GM10266 (cell line): Measurements from ENCODE around the gene ZNF280C.

Experiments
- DNase-seq: peaks from one replicate; pipeline ENCODE4 v3.0.0; 2012; ENCODE audit errors: extremely low spot score
- TF ChIP-seq, protein P1 (sequence below): IDR thresholded peaks from 2 replicates; pipeline ENCODE4 v1.5.1; 2012; ENCODE audit warnings: mild to moderate bottlenecking, low read depth; ENCODE audit not compliant: control insufficient read depth, insufficient read depth; ENCODE audit errors: missing control alignments

ZNF280C gene

DNA sequence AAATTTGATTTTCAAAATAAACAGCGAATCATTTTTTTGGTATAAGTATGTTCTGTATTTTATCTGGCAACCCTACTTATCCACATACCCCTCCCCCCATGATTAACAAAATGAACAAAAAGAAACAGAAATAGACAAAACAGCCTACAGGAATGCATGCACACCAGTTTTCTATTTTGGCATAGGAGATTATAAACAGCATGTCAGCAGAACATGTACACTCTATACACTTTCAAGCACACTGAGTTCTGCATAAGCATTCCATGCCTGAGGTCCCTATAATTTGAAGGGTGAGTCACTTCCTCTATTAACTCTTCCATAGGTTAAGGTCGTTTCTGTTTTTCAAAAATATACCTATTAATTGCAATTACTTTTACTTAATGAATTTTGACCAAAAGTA is 28.0 kb upstream of the ZNF280C start:
- DNase-seq = no peak
- TF ChIP-seq, protein P1, sequence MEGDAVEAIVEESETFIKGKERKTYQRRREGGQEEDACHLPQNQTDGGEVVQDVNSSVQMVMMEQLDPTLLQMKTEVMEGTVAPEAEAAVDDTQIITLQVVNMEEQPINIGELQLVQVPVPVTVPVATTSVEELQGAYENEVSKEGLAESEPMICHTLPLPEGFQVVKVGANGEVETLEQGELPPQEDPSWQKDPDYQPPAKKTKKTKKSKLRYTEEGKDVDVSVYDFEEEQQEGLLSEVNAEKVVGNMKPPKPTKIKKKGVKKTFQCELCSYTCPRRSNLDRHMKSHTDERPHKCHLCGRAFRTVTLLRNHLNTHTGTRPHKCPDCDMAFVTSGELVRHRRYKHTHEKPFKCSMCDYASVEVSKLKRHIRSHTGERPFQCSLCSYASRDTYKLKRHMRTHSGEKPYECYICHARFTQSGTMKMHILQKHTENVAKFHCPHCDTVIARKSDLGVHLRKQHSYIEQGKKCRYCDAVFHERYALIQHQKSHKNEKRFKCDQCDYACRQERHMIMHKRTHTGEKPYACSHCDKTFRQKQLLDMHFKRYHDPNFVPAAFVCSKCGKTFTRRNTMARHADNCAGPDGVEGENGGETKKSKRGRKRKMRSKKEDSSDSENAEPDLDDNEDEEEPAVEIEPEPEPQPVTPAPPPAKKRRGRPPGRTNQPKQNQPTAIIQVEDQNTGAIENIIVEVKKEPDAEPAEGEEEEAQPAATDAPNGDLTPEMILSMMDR = no peak

DNA sequence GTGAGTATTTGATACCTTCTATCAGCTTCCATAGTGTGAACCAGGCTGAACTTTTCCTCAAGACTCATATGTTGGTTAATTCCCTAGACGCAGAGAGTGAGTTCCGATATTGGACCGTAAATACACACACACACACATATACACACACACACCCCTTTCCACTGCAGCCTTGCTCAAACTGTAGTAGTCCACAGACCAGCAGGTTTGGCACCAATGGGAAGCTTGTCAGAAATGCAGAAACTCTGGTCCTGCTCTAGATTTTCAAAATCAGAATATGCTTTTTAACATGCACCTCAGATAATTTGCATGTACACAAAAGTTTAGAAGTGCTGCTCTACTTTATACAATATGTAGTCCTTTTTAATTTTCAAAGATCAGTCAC is 27.6 kb upstream of the ZNF280C start:
- no peak for DNase-seq
- TF ChIP-seq, protein P1 = no peak

DNA sequence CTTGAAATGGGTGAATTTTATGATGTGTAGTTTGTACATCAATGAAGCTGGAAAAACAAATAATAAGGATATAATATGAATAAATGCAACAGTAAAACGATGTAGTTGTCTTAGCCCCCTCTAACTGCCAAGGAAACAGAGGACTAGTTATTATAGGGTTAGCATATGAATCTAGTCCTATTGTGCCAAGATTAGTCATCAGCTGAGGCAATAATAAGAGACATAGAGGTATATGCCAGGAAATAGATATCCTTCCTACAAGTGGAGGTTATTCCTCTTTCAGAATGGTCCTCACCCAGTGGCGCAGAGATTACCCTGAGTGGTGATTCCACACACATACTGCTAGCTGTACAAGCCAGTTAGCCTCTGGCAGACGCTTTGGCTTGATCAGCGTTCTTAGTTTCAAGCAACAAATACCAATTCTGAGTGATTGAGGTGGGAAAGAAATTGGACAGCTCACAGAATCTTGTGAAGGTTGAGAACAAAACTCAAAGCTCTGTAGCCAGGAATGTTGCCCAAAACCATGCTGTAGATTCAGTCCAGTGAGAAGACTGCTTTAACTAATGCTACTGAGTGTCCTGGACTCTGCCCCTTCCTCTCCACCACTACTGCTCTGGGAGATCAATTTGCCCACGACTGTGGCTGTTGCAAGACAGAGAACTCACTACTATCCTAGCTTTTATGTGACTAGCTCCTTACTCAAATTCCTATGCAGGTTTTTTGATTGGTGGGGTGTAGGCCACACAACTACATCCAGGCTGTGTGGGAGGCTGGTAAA is 27.0 kb upstream of the ZNF280C start:
- TF ChIP-seq, protein P1 = no peak
- no peak for DNase-seq

DNA sequence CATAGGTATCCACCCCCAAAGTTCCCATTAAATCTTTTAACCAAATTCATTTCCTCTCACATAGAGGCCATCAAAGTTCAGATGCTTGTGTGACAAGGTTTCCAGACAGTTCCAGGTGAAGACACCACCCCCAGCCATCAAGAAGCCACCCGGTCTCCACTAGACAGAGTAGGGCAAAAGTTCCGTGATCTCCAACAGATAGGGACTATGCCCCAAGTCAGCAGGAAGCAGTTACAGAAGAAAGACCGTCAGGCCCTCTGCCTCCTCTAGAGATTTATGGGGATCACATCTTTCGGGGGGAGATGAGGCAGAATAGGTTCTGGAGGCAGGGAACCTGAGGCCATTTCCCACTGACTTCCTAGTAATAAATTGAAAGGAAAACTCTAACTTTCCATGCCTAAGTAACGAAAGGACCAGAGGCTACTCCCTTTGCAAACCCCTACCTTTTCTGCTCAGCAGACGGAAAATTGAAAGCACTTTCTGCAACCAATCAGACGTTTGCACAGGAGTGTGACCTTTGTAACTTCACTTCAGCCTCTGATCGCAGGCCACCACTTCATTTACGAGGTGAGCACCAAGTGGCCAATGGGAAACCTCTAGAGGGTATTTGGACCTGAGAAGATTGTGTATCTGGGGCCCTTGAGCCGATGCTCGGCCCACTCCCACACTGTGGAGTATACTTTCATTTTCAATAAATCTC is 18.5 kb upstream of the ZNF280C start:
- DNase-seq = no peak
- TF ChIP-seq, protein P1 = no peak

DNA sequence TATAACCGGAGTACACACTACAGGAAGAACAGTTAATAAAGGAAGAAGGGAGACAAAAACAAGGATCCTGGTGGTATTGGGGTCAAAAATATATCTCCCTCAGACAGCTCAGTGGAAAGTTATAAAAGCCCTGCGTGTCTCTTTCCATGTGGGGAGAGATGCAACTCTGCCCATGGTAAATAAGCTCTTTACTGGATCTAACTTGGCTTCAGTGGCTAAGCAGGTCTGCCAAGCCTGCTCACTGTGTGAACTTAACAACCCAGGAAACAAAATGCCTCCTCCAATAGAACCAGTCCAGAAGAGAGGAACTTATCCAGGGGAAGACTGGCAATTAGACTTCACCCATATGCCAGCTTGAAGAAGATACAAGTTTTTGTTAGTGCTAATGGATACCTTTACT is 17.0 kb upstream of the ZNF280C start:
- TF ChIP-seq, protein P1 = no peak
- no peak for DNase-seq

DNA sequence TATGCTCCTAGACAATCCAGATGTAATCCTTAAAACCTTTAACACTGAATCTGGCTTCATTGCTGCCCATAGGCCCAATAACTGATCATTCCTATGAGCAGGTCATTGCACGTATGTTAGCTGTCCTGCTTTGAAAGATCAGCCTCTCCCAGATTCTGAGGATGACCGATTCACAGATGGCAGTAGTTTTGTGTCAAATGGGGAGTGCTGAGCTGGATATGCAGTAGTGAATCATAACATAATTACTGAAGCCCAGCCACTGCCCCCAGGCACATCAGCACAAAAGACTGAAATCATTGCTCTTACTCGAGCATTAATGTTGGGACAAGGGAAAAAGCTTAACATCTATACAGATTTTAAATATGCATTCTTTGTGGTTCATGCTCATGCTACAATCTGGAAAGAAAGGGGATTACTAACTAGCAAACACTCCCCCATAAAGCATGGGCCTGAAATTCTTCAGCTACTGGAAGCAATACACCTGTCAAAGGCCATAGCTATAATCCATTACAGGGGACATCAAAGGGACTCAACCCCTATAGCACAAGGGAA is 16.4 kb upstream of the ZNF280C start:
- TF ChIP-seq, protein P1 = no peak
- no peak for DNase-seq

DNA sequence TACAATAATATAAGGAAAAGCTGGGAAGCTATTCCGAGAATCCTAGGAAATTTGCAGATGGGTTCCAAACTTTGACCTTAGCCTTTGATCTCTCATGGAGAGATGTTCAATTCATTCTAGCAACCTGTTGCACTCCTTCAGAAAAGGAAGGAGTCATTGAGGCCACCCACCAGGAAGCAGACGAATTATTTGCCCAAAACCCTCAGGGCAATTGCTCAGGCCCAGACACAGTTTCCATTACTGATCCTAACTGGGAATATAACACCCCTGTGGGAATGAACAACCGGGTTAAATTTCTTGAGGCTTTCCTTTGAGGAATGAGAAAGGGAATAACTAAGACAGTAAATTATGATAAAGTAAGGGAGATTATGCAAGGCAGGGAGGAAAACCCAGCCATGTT is 13.5 kb upstream of the ZNF280C start:
- no peak for DNase-seq
- TF ChIP-seq, protein P1 = no peak
